ENCODE results near the gene NALCN. TPM values are rescaled to one million over a fixed set of nuclear protein-coding genes. Genes with fewer than 3 reads are reported as not detected.

NALCN gene
- total RNA-seq, 4 donors from 2014 or later = under 0.01 to 1.3 (median 0.17) TPM; not detected in 1

GRCh38 chr13:101452519-101453485 lies 36.5 kb upstream of the NALCN start, which contains the start of gene ITGBL1:
TSS of gene ITGBL1 (plus strand) at chr13:101452675. CDS start at chr13:101452834, 159 bp downstream.
- TF ChIP-seq CTCF (IDR thresholded peaks at IDR 0.05; ENCODE audit: low read depth) = no peak

GRCh38 chr13:101451641-101452040 lies 35.3 kb upstream of the NALCN start:
- TF ChIP-seq CTCF (IDR thresholded peaks at IDR 0.05; ENCODE audit: low read depth) = no peak

- no peak for TF ChIP-seq CTCF (IDR thresholded peaks at IDR 0.05; ENCODE audit: low read depth)
Measured at GRCh38 chr13:101450749-101451130, 34.4 kb upstream of the NALCN start.

GRCh38 chr13:101449790-101450748 lies 33.8 kb upstream of the NALCN start:
- no peak for TF ChIP-seq CTCF (IDR thresholded peaks at IDR 0.05; ENCODE audit: low read depth)

GRCh38 chr13:101447852-101448251 lies 31.5 kb upstream of the NALCN start:
- TF ChIP-seq CTCF (IDR thresholded peaks at IDR 0.05; ENCODE audit: low read depth) = no peak

- no peak for TF ChIP-seq CTCF (IDR thresholded peaks at IDR 0.05; ENCODE audit: low read depth)
Measured at GRCh38 chr13:101434486-101434885, 18.2 kb upstream of the NALCN start.

All from subcutaneous adipose tissue (tissue), 4 donors.